ENCODE results near the gene DERA.
"Not testable (repeated sequence)": the region's sequence is repeated elsewhere in the genome, so short reads cannot be mapped to it uniquely, and the experiment has no call there.

Gene DERA

DNA sequence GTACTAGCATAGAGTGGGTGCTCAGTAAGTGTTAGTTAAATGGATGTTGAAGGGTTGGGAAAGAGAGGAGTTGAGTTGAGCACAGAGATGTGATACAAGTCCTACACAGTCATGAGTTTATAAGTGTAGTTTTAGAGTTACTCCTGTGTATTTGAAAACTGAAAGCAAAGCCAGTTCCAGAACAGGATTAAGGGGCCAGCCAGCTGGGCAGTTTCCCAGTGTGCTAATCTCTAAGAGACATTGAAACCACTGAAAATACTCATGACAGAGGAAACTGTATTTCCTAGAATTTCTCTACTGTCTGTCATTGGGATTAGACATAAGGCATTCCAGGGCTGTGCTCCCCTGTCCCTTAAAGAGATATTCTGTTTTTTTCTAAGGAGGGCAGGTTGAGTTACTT is 101.0 kb downstream of the DERA start:
- no peak for DNase-seq (ENCODE audit: low spot score)

DNA sequence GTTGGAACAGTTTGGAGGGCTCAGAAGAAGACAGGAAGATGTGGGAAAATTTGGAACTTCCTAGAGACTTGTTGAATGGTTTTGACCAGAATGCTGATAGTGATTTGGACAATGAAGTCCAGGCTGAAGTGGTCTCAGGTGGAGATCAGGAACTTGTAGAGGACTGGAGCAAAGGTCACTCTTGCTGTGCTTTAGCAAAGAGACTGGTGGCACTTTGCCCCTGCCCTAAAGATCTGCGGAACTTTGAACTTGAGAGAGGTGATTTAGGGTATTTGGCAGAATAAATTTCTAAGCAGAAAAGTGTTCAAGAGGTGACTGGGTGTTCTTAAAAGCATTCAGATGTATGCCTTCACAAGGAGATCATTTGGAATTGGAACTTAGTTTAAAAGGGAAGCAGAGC is 102.6 kb downstream of the DERA start:
- not testable (repeated sequence) for DNase-seq (ENCODE audit: low spot score)

DNA sequence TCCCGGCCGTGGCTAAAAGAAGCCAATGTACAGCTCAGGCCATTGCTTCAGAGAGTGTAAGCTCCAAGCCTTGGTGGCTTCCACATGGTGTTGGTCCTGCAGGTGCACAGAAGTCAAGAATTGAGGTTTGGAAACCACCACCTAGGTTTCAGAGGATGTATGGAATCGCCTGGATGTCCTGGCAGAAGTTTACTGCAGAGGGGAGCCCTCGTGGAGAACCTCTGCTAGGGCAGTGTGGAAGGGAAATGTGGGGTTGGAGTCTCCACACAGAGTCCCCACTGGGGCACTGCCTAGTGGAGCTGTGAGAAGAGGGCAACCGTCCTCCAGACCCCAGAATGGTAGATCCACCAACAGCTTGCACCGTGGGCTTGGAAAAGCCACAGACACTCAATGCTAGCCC is 103.3 kb downstream of the DERA start:
- DNase-seq (ENCODE audit: low spot score): not testable (repeated sequence)

DNA sequence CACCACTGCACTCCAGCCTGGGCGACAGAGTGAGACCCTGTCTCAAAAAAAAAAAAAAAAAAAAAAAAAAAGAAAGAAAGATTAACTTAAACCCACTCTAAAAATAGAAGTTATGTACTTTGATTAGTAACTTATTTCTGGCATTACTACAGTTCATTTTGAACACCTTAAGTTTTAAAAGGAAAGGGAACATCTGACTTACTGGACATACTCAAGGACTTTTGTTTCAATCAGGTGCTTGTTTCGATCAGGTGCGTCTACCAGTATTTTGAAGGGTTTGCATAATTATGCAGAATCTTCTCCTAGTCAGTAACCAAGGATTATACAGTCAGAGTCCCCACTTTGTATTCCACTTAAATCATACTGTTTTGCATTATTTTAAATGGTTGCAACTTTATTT is 105.6 kb downstream of the DERA start:
- no peak for DNase-seq (ENCODE audit: low spot score)

- no peak for DNase-seq (ENCODE audit: low spot score)
These were observed 107.2 kb downstream of the DERA start for GRCh38 chr12:16018306-16018705.

DNA sequence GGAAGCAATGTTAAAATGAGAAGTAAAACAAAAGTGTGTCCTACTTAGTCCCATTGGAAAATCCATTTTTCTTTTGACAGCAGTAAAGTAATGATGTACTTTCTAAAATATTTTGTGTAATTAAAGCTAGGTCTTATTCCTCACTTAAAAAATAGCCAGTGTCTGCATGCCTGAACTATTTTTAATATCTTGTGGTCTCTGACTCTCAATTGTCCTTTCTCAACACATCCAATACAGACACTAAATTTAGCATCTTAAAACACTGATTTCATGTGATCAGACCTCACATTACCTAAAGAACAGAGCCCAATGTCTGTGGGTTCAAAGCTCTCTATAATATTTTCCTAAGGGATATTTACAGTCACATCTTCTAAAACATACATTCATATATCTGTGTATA is 108.0 kb downstream of the DERA start:
- no peak for DNase-seq (ENCODE audit: low spot score)

GRCh38 chr12:16020031-16020430 is 108.9 kb downstream of the DERA start:
- DNase-seq (ENCODE audit: low spot score): no peak

DNA sequence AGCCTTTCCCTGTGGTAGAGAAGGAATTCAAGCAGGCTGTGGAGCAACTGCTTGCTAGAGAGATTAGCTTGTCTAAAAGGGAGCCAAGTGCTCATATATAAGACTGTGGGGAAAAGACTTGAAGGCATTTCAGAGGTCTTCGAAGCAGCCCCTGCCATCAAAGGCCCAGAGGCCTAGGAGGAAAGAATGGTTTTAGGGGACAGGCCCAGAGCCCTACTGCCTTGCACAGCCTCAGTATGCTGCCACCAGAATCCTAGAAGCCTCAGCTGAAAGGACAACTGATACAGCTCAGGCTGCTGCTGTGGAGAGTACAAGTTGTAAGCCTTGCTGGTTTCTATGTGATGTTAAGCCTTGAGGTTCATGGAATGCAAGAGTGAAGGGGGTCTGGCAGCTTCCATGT is 109.9 kb downstream of the DERA start:
- DNase-seq (ENCODE audit: low spot score): no peak

GRCh38 chr12:16021676-16022075 is 110.5 kb downstream of the DERA start:
- DNase-seq (ENCODE audit: low spot score): no peak

DNA sequence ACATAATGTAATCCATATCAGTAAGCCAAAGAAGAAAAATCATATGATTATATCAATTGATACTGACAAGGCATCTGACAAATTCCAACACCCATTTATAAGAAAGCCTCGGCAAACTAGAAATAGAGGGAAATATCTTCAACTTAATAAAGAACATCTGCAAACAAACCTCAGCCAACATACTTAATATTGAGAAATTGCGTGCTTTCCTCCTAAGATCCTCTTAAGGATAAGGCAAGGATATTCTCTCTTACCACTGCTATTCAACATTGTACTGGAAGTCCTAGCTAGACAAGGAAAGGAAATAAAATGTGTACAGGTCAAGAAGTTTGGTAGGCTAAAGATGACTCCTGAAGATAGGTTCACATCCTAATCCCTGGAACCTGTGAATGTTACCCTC is 115.9 kb downstream of the DERA start:
- no peak for DNase-seq (ENCODE audit: low spot score)

DNA sequence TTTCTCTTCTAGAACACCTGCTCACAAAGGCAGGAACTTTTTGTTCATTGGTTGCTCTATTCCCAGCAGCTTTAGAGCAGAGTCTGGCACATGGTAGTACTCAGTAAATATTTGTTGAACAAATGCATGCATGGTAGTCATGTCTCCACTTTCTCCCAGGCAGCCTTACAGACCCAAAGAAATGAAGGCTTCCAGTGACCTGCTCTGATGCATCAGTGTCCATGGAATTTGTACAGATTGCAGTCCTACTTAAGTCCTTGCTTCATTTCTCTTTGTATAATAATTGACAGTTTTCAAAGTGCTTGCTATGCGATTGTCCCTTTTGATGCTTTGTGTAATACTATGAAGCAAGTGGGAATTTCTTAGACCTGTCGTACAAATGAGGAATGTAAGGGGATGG is 119.6 kb downstream of the DERA start:
- DNase-seq (ENCODE audit: low spot score): no peak

DNA sequence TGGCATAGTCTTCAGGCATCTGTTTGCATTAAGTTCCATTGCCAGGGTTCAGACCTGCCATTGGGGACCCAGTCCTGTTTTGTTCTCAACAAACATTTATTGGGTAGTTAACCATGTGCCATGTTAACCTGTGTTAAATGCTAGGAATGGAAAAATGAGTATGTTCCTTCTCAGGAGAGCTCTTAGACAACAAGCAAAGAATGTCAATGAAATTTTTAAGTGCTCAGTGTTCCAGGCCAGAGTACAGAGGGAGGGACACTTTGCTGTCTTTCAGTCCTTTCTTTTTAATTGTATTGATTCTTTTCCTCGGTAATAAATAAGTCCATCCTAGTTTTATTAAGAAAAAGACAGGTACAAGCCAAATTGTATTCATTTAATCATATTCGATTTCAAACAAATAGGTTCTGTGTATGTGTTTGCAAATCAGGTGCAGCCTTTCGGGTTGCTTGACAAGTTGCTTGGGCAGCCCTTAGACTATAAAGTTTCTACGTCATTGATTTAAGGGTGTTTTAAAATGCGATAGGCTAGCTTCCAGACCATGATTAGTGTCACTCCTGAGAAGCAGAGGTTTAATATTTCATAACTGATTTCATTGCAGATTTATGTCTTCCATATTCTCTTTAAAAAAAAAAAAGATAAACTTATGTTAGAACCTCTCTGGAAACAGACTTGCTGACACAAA is 123.1 kb downstream of the DERA start:
- DNase-seq (ENCODE audit: low spot score): no peak

- DNase-seq (ENCODE audit: low spot score): no peak
These were observed 124.9 kb downstream of the DERA start for GRCh38 chr12:16036073-16036472.

DNA sequence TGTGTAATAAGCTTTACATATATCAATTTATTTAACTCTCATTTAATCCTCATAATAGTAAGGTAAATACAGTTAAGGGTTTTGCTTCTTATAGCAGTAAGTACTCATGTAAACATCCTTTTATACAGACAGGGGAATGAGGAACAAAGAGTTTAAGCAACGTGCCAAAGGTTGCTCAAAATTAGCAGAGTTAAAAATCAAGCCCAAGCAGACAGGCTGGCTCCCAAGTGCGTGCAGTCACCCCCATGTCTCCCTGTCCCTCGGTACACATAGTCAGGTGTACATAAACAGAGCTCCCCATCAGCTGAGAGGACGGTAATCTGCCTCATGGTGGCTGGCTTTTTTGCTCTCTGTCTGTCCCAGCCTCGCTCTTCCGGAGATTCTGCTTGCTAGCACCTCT is 126.4 kb downstream of the DERA start:
- DNase-seq (ENCODE audit: low spot score): no peak

DNA sequence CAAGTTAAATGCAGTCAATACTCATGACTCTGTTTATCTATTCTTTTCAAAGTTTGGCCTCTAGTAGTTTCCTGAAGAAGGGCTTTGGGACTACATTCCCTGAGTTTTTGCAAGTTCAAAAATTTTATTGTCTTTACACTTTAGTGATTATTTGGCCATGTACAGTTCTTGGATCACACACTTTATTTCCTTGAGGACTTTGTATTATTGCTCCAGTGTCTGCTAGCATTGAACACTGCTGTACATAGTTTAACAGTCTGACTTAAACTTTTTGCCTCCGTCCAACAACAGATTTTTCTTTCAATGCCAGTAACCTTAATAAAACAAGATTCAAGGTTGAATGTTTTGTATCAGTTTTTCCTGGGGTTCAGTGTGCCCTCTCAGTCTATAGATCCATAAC is 132.3 kb downstream of the DERA start:
- no peak for DNase-seq (ENCODE audit: low spot score)

DNA sequence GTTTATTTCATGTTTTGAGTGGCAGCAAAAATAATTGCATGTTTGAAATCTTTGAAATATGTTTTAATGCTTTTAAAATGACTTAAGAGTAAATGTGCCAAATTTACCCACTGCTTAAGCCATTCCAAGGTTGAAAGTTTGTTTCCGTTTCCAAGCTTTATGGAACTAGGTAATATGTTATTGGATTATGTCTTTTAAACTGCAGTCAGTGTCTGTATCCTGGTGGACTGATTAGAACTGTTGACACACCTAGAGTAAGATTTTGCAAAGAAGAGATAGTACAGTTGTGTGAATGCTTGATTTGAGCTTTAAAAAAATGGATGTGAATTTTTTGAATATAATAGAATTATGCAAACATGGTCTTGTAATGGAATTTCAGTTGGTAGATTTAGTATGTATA is 135.1 kb downstream of the DERA start:
- no peak for DNase-seq (ENCODE audit: low spot score)

GRCh38 chr12:16048511-16048910 is 137.4 kb downstream of the DERA start:
- DNase-seq (ENCODE audit: low spot score): no peak

- DNase-seq (ENCODE audit: low spot score): no peak
These were observed 145.8 kb downstream of the DERA start for GRCh38 chr12:16056910-16057309.

DNA sequence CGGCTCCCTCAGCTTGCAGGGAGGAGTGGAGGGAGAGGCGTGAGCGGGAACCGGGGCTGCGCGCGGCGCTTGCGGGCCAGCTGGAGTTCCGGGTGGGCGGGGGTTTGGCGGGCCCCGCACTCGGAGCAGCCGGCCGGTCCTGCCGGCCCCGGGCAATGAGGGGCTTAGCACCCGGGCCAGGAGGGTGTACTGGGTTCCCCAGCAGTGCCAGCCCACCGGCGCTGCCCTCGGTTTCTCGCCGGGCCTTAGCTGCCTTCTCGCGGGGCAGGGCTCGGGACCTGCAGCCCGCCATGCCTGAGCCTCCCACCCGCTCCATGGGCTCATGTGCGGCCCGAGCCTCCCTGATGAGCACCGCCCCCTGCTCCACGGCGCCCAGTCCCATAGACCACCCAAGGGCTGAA is 146.2 kb downstream of the DERA start:
- DNase-seq (ENCODE audit: low spot score): not testable (repeated sequence)

- DNase-seq (ENCODE audit: low spot score): no peak
These were observed 151.5 kb downstream of the DERA start for GRCh38 chr12:16062611-16063010.

DNA sequence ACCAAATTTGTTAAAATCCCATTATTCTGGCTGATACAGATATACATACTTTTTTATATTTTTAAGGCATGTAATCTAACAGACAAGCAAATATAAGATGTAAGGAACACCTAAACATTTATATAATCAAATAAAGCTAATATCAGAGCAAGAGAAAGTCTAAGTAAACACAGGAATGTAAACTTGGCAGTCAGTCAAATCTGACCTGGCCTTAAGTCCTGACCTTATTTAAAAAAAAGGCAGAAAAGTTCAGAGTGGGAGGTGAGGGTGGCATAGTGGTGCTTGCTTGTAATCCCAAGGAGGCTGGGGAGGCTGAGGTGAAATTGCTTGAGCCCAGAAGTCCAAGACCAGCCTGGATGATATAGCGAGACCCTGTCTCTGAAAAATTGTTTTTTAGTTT is 152.6 kb downstream of the DERA start:
- no peak for DNase-seq (ENCODE audit: low spot score)

DNA sequence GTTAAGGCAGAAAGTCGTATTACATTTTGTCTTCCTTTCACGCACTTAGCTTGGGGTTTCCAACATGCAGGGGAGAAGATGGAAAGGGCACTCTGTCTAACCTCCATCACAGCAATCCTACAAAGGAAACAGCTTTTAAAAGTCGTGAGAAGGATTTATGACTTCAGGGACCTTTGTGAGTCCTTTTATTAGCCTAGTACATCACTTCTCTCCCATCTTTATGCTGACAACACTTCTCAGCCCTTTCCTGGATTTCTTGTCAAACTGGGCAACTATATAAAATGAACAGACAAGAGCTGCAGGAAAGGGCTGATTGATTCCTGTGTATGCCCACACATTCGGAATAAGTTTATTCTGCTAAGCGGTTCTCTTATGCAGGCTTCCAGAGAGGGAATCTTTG is 159.0 kb downstream of the DERA start:
- no peak for DNase-seq (ENCODE audit: low spot score)

DNA sequence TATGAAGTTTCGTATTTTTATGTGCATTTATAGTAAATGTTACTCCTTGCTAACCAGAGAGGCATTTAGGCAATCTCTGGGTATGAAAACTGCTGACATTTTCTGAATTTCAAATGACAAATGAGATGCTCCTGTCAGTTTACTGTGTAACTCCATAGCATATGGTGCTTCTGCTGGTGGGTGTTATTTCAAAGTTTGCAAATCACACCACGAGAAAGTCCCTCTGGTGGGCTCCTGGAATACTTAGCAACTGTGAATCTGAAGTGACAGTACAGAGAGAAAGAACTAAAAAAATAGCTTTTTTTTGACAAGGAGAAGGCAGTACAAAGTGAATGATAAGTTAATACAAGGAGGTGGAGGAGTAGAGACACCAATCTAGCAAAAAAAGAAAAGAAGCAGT is 161.5 kb downstream of the DERA start:
- DNase-seq (ENCODE audit: low spot score): no peak

- no peak for DNase-seq (ENCODE audit: low spot score)
These were observed 163.8 kb downstream of the DERA start for GRCh38 chr12:16074894-16075293.

- no peak for DNase-seq (ENCODE audit: low spot score)
These were observed 164.8 kb downstream of the DERA start for GRCh38 chr12:16075887-16076286.

All from hepatic stellate cell (primary cell).